ENCODE data around the gene KIR2DL3. TPM values are rescaled to one million over a fixed set of nuclear protein-coding genes. Genes with fewer than 3 reads are reported as not detected.
"Not testable (repeated sequence)": the region's sequence is repeated elsewhere in the genome, so short reads cannot be mapped to it uniquely, and the experiment has no call there.

The KIR2DL3 gene
- total and polyA plus RNA-seq, 4 experiments from 2014 or later, result not detected

DNA sequence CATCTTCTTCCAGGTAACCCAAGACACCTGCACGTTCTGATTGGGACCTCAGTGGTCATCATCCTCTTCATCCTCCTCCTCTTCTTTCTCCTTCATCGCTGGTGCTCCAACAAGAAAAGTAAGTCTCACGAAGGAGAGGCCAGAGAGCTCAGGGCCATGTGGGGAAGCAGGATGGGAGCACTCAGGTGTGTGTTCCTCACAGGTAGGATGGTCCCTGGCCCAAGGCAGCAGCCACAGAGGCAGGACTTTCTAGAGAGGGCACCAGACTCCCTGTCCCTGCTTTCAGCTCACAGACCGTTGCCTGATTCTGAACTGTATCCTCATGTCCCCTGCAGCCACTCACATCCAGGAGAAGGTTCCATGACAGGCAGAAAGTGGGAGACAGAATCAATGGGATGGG lies 28.2 kb downstream of the KIR2DL3 start:
- H3K4me1 Mint-ChIP-seq; H3K4me3 ChIP-seq (ENCODE audit: low read length in 2 of 2); DNase-seq; H3K36me3 ChIP-seq (ENCODE audit: insufficient read depth, low read length); H3K27me3 ChIP-seq (ENCODE audit: insufficient read depth, low read length); H3K4me3 Mint-ChIP-seq; intact Hi-C loops (cut with micrococcal nuclease); POLR2A ChIA-PET (ENCODE audit: partially characterized antibody); CTCF ChIA-PET (ENCODE audit: partially characterized antibody); H3K27ac ChIP-seq (ENCODE audit: low read depth, low read length); H3K9me3 ChIP-seq (ENCODE audit: control insufficient read depth in 1 of 2, low read length in 2 of 2); H3K4me1 ChIP-seq (ENCODE audit: insufficient read depth, low read length); H3K36me3 Mint-ChIP-seq; H3K27ac Mint-ChIP-seq: not testable (repeated sequence)
- Mint-ChIP-seq H3K9me3 (peaks cover 0 to 13% (median 1%) of the 10 kb centered on the region in 8 donors), H3K27me3 (peaks cover 7 to 12% of the 10 kb centered on the region in 2 donors)

GRCh38 chr19:54769646-54770045 lies 31.3 kb downstream of the KIR2DL3 start, which contains the start of gene KIR2DL1:
KIR2DL1 (plus strand) TSS chr19:54769793; CDS start chr19:54769851, 58 bp downstream.
- H3K36me3 Mint-ChIP-seq; H3K36me3 ChIP-seq (ENCODE audit: insufficient read depth, low read length); H3K9me3 ChIP-seq (ENCODE audit: control insufficient read depth in 1 of 2, low read length in 2 of 2); CTCF ChIA-PET (ENCODE audit: partially characterized antibody); H3K4me3 ChIP-seq (ENCODE audit: low read length in 2 of 2); H3K4me1 ChIP-seq (ENCODE audit: insufficient read depth, low read length); DNase-seq; H3K27me3 ChIP-seq (ENCODE audit: insufficient read depth, low read length); H3K27ac Mint-ChIP-seq; POLR2A ChIA-PET (ENCODE audit: partially characterized antibody); intact Hi-C loops (cut with micrococcal nuclease); H3K27ac ChIP-seq (ENCODE audit: low read depth, low read length); H3K4me1 Mint-ChIP-seq: not testable (repeated sequence)
- peaks cover 5 to 15% of the 10 kb centered on the region in 2 donors for H3K27me3 Mint-ChIP-seq
- peak within 1 kb of the TSS in 1 of 8 donors; percentile 0 for H3K4me3 Mint-ChIP-seq
- H3K9me3 Mint-ChIP-seq, result peaks cover 0 to 17% (median 1%) of the 10 kb centered on the region in 8 donors

DNA sequence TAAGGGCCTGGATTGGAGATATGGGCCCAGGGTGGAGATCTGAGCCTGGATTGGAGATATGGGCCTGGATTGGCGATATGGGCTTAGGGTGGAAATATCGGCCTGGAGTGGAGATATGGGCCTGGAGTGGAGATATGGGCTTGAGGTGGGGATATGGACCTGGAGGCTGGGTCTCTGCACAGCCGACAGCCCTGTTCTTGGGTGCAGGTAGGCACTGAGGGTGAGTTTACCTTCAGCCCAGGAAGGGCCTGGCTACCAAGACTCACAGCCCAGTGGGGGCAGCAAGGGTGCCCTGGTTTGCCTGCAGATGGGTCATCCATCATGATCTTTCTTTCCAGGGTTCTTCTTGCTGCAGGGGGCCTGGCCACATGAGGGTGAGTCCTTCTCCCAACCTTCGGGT lies 32.2 kb downstream of the KIR2DL3 start:
- H3K36me3 ChIP-seq (ENCODE audit: insufficient read depth, low read length); H3K4me3 Mint-ChIP-seq; POLR2A ChIA-PET (ENCODE audit: partially characterized antibody); H3K27ac Mint-ChIP-seq; CTCF ChIA-PET (ENCODE audit: partially characterized antibody); H3K9me3 ChIP-seq (ENCODE audit: control insufficient read depth in 1 of 2, low read length in 2 of 2); H3K4me3 ChIP-seq (ENCODE audit: low read length in 2 of 2); H3K4me1 Mint-ChIP-seq; H3K36me3 Mint-ChIP-seq; H3K4me1 ChIP-seq (ENCODE audit: insufficient read depth, low read length); H3K27ac ChIP-seq (ENCODE audit: low read depth, low read length); H3K27me3 ChIP-seq (ENCODE audit: insufficient read depth, low read length); DNase-seq; intact Hi-C loops (cut with micrococcal nuclease): not testable (repeated sequence)
- Mint-ChIP-seq H3K27me3 (peaks cover 7 to 15% of the 10 kb centered on the region in 2 donors), H3K9me3 (peaks cover 0 to 12% (median 0%) of the 10 kb centered on the region in 8 donors)

DNA sequence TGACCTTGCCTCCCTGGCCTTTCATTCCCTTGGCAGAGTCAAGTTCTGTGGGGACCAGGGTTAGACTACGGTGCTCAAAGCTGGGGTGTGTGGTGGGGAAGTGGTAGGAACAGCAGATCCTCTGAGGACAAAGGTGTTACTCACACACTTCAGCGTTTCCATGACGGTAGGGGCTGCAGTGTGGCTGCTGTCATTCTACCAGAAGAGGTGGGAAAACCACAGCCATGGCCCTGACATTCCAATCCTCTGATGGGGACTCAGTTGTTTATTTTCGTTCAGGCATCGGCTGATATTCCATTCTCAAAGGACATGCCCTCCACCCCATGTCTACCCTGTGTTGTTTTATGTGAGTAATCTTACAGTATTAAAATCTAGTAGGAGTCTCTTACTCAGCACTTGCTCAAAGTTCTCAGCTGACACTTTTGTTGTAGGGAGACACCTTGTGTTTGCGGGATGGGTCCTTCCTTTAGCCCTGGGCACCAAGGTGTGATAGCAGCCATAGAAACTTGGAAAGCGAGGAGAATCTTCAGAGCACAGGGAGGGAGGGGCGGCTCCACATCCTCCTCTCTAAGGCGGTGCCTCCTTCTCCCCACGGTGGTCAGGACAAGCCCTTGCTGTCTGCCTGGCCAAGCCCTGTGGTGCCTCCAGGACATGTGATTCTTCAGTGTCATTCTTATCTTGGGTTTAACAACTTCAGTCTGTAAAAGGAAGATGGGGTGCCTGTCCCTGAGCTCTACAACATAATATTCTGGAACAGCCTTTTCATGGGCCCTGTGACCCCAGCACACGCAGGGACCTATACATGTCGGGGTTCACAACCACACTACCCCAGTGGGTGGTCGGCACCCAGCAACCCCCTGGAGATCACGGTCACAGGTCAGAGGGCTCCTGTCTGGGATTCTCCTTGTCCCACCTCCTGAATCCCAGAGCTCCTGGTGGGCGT lies 33.0 kb downstream of the KIR2DL3 start:
- H3K9me3 Mint-ChIP-seq; H3K4me3 ChIP-seq (ENCODE audit: low read length in 2 of 2); H3K36me3 ChIP-seq (ENCODE audit: insufficient read depth, low read length); H3K27me3 ChIP-seq (ENCODE audit: insufficient read depth, low read length); H3K27ac ChIP-seq (ENCODE audit: low read depth, low read length); H3K9me3 ChIP-seq (ENCODE audit: control insufficient read depth in 1 of 2, low read length in 2 of 2); H3K4me1 ChIP-seq (ENCODE audit: insufficient read depth, low read length); H3K4me3 Mint-ChIP-seq; CTCF ChIA-PET (ENCODE audit: partially characterized antibody); H3K4me1 Mint-ChIP-seq; H3K27ac Mint-ChIP-seq; intact Hi-C loops (cut with micrococcal nuclease); DNase-seq; H3K36me3 Mint-ChIP-seq; POLR2A ChIA-PET (ENCODE audit: partially characterized antibody): not testable (repeated sequence)
- peaks cover 8 to 13% of the 10 kb centered on the region in 2 donors for H3K27me3 Mint-ChIP-seq

DNA sequence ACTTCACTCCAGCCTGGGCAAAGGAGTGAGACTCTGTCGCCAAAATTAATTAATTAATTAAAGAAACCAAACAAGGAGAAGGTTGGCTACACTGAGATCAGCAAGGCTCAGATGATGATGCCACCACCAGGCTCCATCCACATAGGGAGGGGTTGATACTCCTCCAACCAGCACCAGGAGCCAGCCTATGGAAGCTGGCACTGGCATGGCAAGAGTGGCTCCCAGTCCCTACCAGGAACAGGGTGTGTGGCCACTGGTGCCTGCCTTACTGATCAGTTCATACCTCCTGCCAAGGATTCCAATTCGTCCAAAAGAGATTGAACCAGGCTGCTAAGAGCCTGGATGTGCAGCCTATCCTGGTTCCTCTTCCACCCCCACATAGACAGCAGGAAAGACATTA lies 34.4 kb downstream of the KIR2DL3 start:
- CTCF ChIA-PET (ENCODE audit: partially characterized antibody); H3K4me3 Mint-ChIP-seq; H3K4me1 Mint-ChIP-seq; DNase-seq; H3K9me3 Mint-ChIP-seq; H3K4me3 ChIP-seq (ENCODE audit: low read length in 2 of 2); H3K27me3 ChIP-seq (ENCODE audit: insufficient read depth, low read length); H3K36me3 ChIP-seq (ENCODE audit: insufficient read depth, low read length); H3K27ac Mint-ChIP-seq; intact Hi-C loops (cut with micrococcal nuclease); H3K4me1 ChIP-seq (ENCODE audit: insufficient read depth, low read length); H3K36me3 Mint-ChIP-seq; H3K27ac ChIP-seq (ENCODE audit: low read depth, low read length); POLR2A ChIA-PET (ENCODE audit: partially characterized antibody); H3K9me3 ChIP-seq (ENCODE audit: control insufficient read depth in 1 of 2, low read length in 2 of 2): not testable (repeated sequence)
- H3K27me3 Mint-ChIP-seq, result peaks cover 8 to 13% of the 10 kb centered on the region in 2 donors

- H3K36me3 ChIP-seq (ENCODE audit: insufficient read depth, low read length); H3K4me1 Mint-ChIP-seq; H3K9me3 ChIP-seq (ENCODE audit: control insufficient read depth in 1 of 2, low read length in 2 of 2); POLR2A ChIA-PET (ENCODE audit: partially characterized antibody); intact Hi-C loops (cut with micrococcal nuclease); H3K27me3 ChIP-seq (ENCODE audit: insufficient read depth, low read length); H3K36me3 Mint-ChIP-seq; H3K4me3 ChIP-seq (ENCODE audit: low read length in 2 of 2); H3K27ac Mint-ChIP-seq; H3K4me1 ChIP-seq (ENCODE audit: insufficient read depth, low read length); DNase-seq; H3K4me3 Mint-ChIP-seq; H3K9me3 Mint-ChIP-seq; H3K27ac ChIP-seq (ENCODE audit: low read depth, low read length): not testable (repeated sequence)
- CTCF ChIA-PET (ENCODE audit: partially characterized antibody), result interaction anchor here (1.4 kb wide), 1 partner anchor 21 kb away, joined by 3 read pairs; no protein-coding TSS in a partner anchor
- peaks cover 9 to 10% of the 10 kb centered on the region in 2 donors for H3K27me3 Mint-ChIP-seq
These were observed 36.9 kb downstream of the KIR2DL3 start for GRCh38 chr19:54775095-54775815.

- H3K9me3 Mint-ChIP-seq; H3K27me3 ChIP-seq (ENCODE audit: insufficient read depth, low read length); H3K9me3 ChIP-seq (ENCODE audit: control insufficient read depth in 1 of 2, low read length in 2 of 2); POLR2A ChIA-PET (ENCODE audit: partially characterized antibody); intact Hi-C loops (cut with micrococcal nuclease); H3K4me1 Mint-ChIP-seq; H3K36me3 Mint-ChIP-seq; H3K4me3 Mint-ChIP-seq; H3K4me1 ChIP-seq (ENCODE audit: insufficient read depth, low read length); H3K4me3 ChIP-seq (ENCODE audit: low read length in 2 of 2); H3K27ac Mint-ChIP-seq; H3K36me3 ChIP-seq (ENCODE audit: insufficient read depth, low read length); H3K27ac ChIP-seq (ENCODE audit: low read depth, low read length); DNase-seq: not testable (repeated sequence)
- peaks cover 8 to 10% of the 10 kb centered on the region in 2 donors for H3K27me3 Mint-ChIP-seq
- CTCF ChIA-PET (ENCODE audit: partially characterized antibody), result interaction anchor here (1.4 kb wide), 1 partner anchor 20 kb away, joined by 3 read pairs; no protein-coding TSS in a partner anchor
These were observed 37.5 kb downstream of the KIR2DL3 start for GRCh38 chr19:54775830-54776229.
